Panc1 (cell line): ENCODE results near the gene TPRG1L. TPM values are rescaled to one million over a fixed set of nuclear protein-coding genes. Genes with fewer than 3 reads are reported as not detected.

Experiments used
- ATAC-seq: fragments of 200-7000 bp; cut with Tn5 transposase; 2 replicates; pipeline ENCODE4 v1.9.1; 2020; ENCODE audit warnings: mild to moderate bottlenecking, moderate library complexity
- BruUV-seq: library from RNA; stranded (reverse); fragments of 400-500 nt; replicated peaks from 2 replicates; lab custom pipeline; 2021; lab: Mats Ljungman, UMichigan
- CTCF ChIA-PET: fragments of 300-600 bp; sonication (Branson Sonifier 250); formaldehyde crosslinking; loops from one replicate; lab custom pipeline; 2022; ENCODE audit warnings: antibody characterized with exemption; lab: Charles Lee
- POLR2A ChIA-PET: fragments of 300-600 bp; sonication (Branson Sonifier 250); formaldehyde crosslinking; loops from one replicate; lab custom pipeline; 2022; ENCODE audit warnings: antibody characterized with exemption; lab: Charles Lee
- DNase-seq: peaks from one replicate; pipeline ENCODE4 v3.0.0-alpha.2; 2010; ENCODE audit warnings: low read depth, low spot score
- H3K27ac ChIP-seq: 2 replicates; pipeline ENCODE4 v1.5.1; 2011; ENCODE audit warnings: mild to moderate bottlenecking, low read length, inconsistent platforms
- H3K27me3 ChIP-seq: fragments of 200-500 bp; sonication (Bioruptor generic); 2 replicates; pipeline ENCODE4 v1.6.0; 2014; ENCODE audit warnings: low read length, inconsistent platforms; ENCODE audit not compliant: control insufficient read depth, insufficient read depth
- H3K36me3 ChIP-seq: fragments of 200-500 bp; sonication (Bioruptor generic); 2 replicates; pipeline ENCODE4 v1.5.1; 2014; ENCODE audit warnings: inconsistent platforms, mild to moderate bottlenecking, low read length, moderate library complexity; ENCODE audit not compliant: control insufficient read depth, insufficient read depth
- H3K4me1 ChIP-seq: 2 replicates; pipeline ENCODE4 v1.5.1; 2011; ENCODE audit warnings: inconsistent platforms, mild to moderate bottlenecking, low read length, moderate library complexity; ENCODE audit not compliant: control insufficient read depth, insufficient read depth
- H3K4me3 ChIP-seq, 2 experiments: 2 replicates each; pipeline ENCODE4 v1.5.1; 2011 to 2012; ENCODE audit warnings: low read depth in 2 of 2, low read length in 2 of 2, mild to moderate bottlenecking in 2 of 2, inconsistent platforms in 1 of 2, moderate library complexity in 1 of 2
- H3K9me3 ChIP-seq: fragments of 200-500 bp; sonication (Bioruptor generic); 2 replicates; pipeline ENCODE4 v1.5.1; 2014; ENCODE audit warnings: low read depth, mild to moderate bottlenecking, inconsistent platforms, low read length, moderate library complexity; ENCODE audit not compliant: control insufficient read depth, insufficient read depth
- POLR2AphosphoS5 ChIP-seq: IDR thresholded peaks from 2 replicates; pipeline ENCODE4 v1.6.1; 2012; ENCODE audit warnings: mild to moderate bottlenecking, low read depth, low read length, moderate library complexity
- SIN3A ChIP-seq: IDR thresholded peaks from 2 replicates; pipeline ENCODE4 v1.6.1; 2012; ENCODE audit warnings: low read depth, mild to moderate bottlenecking, low read length, moderate library complexity, borderline replicate concordance; ENCODE audit not compliant: insufficient read depth
- TCF7L2 ChIP-seq: IDR thresholded peaks from 2 replicates; pipeline ENCODE4 v1.6.1; 2011; ENCODE audit warnings: mild to moderate bottlenecking, low read depth, low read length, inconsistent platforms
- in situ Hi-C: cut with HindIII; loops from 2 replicates; pipeline ENCODE4 v1.10.0; 2016; ENCODE audit warnings: low sequenced_read_pairs, low pct_unique_long_range_greater_than_20kb
- intact Hi-C: fragments of 100-400 bp; cut with micrococcal nuclease; formaldehyde crosslinking; loops from one replicate; pipeline ENCODE4 v1.10.0; 2022; ENCODE audit not compliant: unreplicated experiment
- total RNA-seq: library from RNA; stranded (reverse); gene quantifications from one replicate; pipeline ENCODE4 v1.2.1, GENCODE V29; 2021; ENCODE audit not compliant: unreplicated experiment
- TF ChIP-seq, protein P1 (sequence below): fragments of 450-650 bp; IDR thresholded peaks from 2 replicates; pipeline ENCODE4 v1.5.1; 2017; ENCODE audit warnings: mild to moderate bottlenecking
- TF ChIP-seq, protein P2 (sequence below), 2 experiments: IDR thresholded peaks; 2 replicates each; pipeline ENCODE4 v1.6.1; 2011 to 2012; ENCODE audit warnings: low read depth in 2 of 2, control low read depth in 1 of 2, low read length in 1 of 2, mild to moderate bottlenecking in 1 of 2, moderate library complexity in 1 of 2; ENCODE audit not compliant: insufficient read depth in 1 of 2

TPRG1L gene
- total RNA-seq, 1 experiment from 2014 or later = 57.5 TPM

DNA sequence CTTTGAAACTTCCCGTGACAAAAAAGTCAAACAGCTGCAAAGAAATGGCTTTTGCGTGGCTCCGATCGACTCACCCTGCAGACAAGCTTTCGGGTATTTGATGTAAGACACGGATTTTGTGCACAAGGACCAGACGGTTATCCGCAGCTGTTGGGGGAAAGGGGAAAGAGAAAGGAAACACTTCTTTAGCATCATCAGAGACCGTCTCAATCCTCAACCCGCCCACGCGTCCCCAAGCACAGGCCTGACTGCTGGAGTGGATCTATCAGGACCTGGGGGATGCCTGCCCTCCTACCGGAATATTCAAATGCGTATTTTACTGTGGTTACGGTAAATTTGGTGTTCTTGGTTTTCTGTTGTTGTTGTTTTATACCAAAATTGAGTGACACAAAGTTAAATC lies 13.9 kb downstream of the TPRG1L start:
- no peak for TF ChIP-seq TCF7L2
- BruUV-seq = no TSS peak
- DNase-seq (no peak), ATAC-seq (no peak)
- ChIA-PET CTCF (no interaction called here), POLR2A (no interaction called here)
- no peak overlapping the region for H3K27ac ChIP-seq
- no peak overlapping the region for H3K4me3 ChIP-seq
- intact Hi-C loops = no loop called here
- H3K36me3 ChIP-seq = no peaks in the 10 kb centered on the region
- in situ Hi-C loops = no loop called here
- no peaks in the 10 kb centered on the region for H3K4me1 ChIP-seq
- H3K9me3 ChIP-seq = no peaks in the 10 kb centered on the region
- H3K27me3 ChIP-seq = no peaks in the 10 kb centered on the region

DNA sequence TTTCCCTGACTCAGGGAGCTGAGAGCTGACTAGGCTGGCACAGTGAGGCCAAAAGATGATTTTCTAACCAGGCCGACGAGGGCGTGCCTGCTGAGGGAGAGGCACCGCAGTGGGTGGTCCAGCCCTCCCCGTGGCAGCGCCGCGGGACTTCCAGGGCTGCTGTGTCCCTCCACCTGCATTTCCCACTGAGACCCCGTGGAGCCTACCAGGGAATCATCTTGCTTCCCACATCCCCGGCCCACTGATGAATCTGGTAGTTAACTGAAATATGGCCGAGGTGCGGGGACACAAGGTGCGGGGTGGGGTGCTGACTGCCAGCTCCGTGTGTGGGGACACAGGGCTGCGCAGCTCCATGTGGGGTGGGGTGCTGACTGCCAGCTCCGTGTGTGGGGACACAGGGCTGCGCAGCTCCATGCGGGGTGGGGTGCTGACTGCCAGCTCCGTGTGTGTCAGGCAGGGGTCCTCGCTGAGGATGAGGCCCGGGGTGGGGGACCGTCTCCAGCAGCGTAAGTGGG lies 14.6 kb downstream of the TPRG1L start:
- in situ Hi-C loops (no loop called here), intact Hi-C loops (no loop called here)
- POLR2A ChIA-PET = no interaction called here
- CTCF ChIA-PET = no interaction called here
- H3K27ac ChIP-seq = no peak overlapping the region
- BruUV-seq = no TSS peak
- no peaks in the 10 kb centered on the region for H3K4me1 ChIP-seq
- no peak overlapping the region for H3K4me3 ChIP-seq
- H3K27me3 ChIP-seq = no peaks in the 10 kb centered on the region
- no peak for DNase-seq
- H3K36me3 ChIP-seq = no peaks in the 10 kb centered on the region
- TF ChIP-seq, protein P1, sequence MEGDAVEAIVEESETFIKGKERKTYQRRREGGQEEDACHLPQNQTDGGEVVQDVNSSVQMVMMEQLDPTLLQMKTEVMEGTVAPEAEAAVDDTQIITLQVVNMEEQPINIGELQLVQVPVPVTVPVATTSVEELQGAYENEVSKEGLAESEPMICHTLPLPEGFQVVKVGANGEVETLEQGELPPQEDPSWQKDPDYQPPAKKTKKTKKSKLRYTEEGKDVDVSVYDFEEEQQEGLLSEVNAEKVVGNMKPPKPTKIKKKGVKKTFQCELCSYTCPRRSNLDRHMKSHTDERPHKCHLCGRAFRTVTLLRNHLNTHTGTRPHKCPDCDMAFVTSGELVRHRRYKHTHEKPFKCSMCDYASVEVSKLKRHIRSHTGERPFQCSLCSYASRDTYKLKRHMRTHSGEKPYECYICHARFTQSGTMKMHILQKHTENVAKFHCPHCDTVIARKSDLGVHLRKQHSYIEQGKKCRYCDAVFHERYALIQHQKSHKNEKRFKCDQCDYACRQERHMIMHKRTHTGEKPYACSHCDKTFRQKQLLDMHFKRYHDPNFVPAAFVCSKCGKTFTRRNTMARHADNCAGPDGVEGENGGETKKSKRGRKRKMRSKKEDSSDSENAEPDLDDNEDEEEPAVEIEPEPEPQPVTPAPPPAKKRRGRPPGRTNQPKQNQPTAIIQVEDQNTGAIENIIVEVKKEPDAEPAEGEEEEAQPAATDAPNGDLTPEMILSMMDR = no peak
- TF ChIP-seq TCF7L2 (no peak), SIN3A (no peak), POLR2AphosphoS5 (no peak)
- TF ChIP-seq, protein P2, sequence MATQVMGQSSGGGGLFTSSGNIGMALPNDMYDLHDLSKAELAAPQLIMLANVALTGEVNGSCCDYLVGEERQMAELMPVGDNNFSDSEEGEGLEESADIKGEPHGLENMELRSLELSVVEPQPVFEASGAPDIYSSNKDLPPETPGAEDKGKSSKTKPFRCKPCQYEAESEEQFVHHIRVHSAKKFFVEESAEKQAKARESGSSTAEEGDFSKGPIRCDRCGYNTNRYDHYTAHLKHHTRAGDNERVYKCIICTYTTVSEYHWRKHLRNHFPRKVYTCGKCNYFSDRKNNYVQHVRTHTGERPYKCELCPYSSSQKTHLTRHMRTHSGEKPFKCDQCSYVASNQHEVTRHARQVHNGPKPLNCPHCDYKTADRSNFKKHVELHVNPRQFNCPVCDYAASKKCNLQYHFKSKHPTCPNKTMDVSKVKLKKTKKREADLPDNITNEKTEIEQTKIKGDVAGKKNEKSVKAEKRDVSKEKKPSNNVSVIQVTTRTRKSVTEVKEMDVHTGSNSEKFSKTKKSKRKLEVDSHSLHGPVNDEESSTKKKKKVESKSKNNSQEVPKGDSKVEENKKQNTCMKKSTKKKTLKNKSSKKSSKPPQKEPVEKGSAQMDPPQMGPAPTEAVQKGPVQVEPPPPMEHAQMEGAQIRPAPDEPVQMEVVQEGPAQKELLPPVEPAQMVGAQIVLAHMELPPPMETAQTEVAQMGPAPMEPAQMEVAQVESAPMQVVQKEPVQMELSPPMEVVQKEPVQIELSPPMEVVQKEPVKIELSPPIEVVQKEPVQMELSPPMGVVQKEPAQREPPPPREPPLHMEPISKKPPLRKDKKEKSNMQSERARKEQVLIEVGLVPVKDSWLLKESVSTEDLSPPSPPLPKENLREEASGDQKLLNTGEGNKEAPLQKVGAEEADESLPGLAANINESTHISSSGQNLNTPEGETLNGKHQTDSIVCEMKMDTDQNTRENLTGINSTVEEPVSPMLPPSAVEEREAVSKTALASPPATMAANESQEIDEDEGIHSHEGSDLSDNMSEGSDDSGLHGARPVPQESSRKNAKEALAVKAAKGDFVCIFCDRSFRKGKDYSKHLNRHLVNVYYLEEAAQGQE (IDR thresholded peaks at IDR 0.05; ENCODE audit: insufficient read depth in 1 of 2, low read depth in 2 of 2, low read length in 1 of 2) = no peak
- H3K9me3 ChIP-seq = no peaks in the 10 kb centered on the region
- no peak for ATAC-seq

DNA sequence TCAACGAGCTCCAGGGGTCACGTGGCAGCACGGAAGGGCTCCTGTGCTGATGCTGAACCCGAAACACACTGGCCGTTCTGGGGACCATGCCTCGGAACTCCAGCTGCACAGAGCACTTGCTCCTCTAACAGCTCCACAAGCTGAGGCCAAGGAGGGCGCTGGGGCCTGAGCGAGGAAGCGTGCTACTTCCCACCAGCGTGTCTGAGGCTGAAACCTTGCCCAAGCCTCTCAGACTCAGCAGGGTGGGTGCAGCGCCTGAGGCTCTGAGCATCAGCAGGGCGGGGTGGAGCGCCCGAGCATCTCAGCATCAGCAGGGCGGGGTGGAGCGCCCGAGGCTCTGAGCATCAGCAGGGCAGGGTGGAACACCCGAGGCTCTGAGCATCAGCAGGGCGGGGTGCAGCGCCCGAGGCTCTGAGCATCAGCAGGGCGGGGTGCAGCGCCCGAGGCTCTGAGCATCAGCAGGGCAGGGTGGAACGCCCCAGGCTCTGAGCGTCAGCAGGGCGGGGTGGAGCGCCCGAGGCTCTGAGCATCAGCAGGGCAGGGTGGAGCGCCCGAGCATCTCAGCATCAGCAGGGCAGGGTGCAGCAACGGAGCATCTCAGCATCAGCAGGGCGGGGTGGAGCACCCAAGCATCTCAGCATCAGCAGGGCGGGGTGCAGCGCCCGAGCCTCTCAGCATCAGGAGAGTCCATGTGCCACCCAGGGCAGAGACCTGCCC lies 15.5 kb downstream of the TPRG1L start:
- in situ Hi-C loops = no loop called here
- H3K4me3 ChIP-seq = no peak overlapping the region
- no peaks in the 10 kb centered on the region for H3K9me3 ChIP-seq
- intact Hi-C loops = no loop called here
- H3K4me1 ChIP-seq = no peaks in the 10 kb centered on the region
- H3K27ac ChIP-seq = no peak overlapping the region
- no peak for DNase-seq
- BruUV-seq = no TSS peak
- ChIA-PET POLR2A (no interaction called here), CTCF (no interaction called here)
- no peaks in the 10 kb centered on the region for H3K36me3 ChIP-seq
- ATAC-seq = no peak
- no peaks in the 10 kb centered on the region for H3K27me3 ChIP-seq
- TF ChIP-seq, protein P2 (IDR thresholded peaks at IDR 0.05; ENCODE audit: insufficient read depth in 1 of 2, low read depth in 2 of 2, low read length in 1 of 2) = no peak
- TF ChIP-seq, protein P1 = no peak
- no peak for TF ChIP-seq SIN3A
- no peak for TF ChIP-seq POLR2AphosphoS5
- TF ChIP-seq TCF7L2 = no peak
